ENCODE data around the gene GPHA2. TPM values are rescaled to one million over a fixed set of nuclear protein-coding genes. Genes with fewer than 3 reads are reported as not detected.
A peak's percentile ranks its signal among the peaks of the same experiment; 100 is the strongest.

Gene GPHA2
- polyA plus RNA-seq, 2 donors: not detected

- no peak overlapping the region for H3K4me3 ChIP-seq (ENCODE audit: low read depth in 1 of 2, low read length in 2 of 2)
Measured at GRCh38 chr11:64894070-64894811, 41.5 kb downstream of the GPHA2 start.

DNA sequence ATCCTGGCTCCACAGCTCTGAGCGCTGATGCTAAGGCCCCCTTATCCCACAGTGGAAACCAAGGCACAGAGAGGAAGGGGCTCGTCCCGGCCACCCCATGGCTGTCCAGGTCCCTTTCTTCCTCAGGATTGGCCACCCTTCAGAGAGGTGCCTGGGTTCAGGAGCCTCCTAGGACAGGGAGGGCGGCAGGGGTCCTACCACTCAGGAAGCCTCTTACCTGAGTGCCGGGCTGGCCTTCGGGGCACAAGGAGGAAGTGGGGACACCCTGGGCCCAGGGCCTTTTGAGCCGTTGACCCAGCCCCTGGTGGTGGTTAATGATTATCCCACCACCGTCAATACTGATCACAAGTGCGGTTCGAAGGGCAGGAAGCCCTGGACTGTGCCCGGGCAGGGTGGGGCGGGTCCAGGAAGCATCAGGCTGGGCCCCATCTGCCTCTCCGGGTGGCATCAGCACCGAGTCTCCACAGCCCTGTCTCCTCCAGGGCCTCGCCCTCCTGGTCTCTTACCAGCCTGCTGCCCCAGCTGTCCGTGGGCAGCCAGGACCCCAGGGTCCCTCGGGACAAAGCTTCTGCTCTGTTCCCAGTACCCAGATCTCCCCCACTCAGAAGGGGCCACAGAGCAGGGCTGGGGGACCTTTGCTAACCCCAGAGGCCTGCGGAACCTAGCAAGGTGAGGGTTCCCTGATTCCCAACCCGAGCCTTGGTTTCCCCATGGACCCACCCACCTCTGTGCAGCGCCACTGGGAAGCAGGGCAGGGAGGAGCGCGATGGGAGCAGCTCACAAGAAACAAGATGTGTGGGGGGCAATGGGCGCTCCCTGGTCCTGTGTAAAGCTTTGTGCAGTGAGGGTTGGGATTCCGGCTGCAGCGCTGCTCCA, 42.3 kb downstream of the GPHA2 start:
- WGBS, 2 donors: 67 to 73% methylated on average over 25 of the region's 25 CpGs
- no peak overlapping the region for H3K4me3 ChIP-seq (ENCODE audit: low read depth in 1 of 2, low read length in 2 of 2)
- H3K4me1 ChIP-seq (ENCODE audit: control insufficient read depth in 2 of 2, insufficient read depth in 2 of 2, low read length in 1 of 2): peaks cover 0 to 2% of the 10 kb centered on the region in 2 donors
- H3K27me3 ChIP-seq (ENCODE audit: control insufficient read depth in 1 of 2, insufficient read depth in 2 of 2, low read length in 2 of 2): no peaks in the 10 kb centered on the region
- no peaks in the 10 kb centered on the region for H3K9me3 ChIP-seq (ENCODE audit: control insufficient read depth in 2 of 2, insufficient read depth in 1 of 2, low read depth in 1 of 2, low read length in 1 of 2)
- peaks cover 2 to 37% of the 10 kb centered on the region in 2 donors for H3K36me3 ChIP-seq (ENCODE audit: control insufficient read depth in 2 of 2, insufficient read depth in 2 of 2, low read length in 1 of 2)
- no peak overlapping the region for H3K27ac ChIP-seq (ENCODE audit: low read depth in 2 of 2, low read length in 1 of 2)

More at GRCh38 chr11:64894070-64894811, 41.5 kb downstream of the GPHA2 start:
- Histone ChIP-seq H3K36me3 (ENCODE audit: control insufficient read depth in 2 of 2, insufficient read depth in 2 of 2, low read length in 1 of 2) (peaks cover 4 to 41% of the 10 kb centered on the region in 2 donors), H3K27ac (ENCODE audit: low read depth in 2 of 2, low read length in 1 of 2) (no peak overlapping the region), H3K27me3 (ENCODE audit: control insufficient read depth in 1 of 2, insufficient read depth in 2 of 2, low read length in 2 of 2) (no peaks in the 10 kb centered on the region), H3K9me3 (ENCODE audit: control insufficient read depth in 2 of 2, insufficient read depth in 1 of 2, low read depth in 1 of 2, low read length in 1 of 2) (no peaks in the 10 kb centered on the region), H3K4me1 (ENCODE audit: control insufficient read depth in 2 of 2, insufficient read depth in 2 of 2, low read length in 1 of 2) (peaks cover 0 to 2% of the 10 kb centered on the region in 2 donors)
- WGBS, 2 donors: 38 to 43% methylated on average over 14 of the region's 14 CpGs

DNA sequence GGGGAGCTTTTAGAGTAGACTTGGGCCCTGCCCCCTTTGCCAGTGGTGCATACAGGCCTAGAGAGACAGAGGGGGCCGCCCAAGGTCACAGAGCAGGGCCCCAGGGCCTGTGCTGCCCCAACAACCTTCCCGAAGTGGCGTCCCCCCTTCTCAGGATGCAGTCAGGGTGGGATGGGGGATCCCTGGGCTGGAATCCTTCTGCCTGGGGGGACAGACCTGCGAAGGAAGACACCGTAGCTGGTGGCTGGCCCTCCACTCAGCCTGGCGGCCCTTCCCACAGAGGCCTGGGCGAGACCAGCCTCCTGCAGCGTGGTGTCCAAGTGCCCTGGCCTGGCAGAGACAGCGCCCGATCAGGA, 42.9 kb downstream of the GPHA2 start:
- Histone ChIP-seq H3K4me1 (ENCODE audit: control insufficient read depth in 2 of 2, insufficient read depth in 2 of 2, low read length in 1 of 2) (peaks cover 0 to 4% of the 10 kb centered on the region in 2 donors), H3K27ac (ENCODE audit: low read depth in 2 of 2, low read length in 1 of 2) (no peak overlapping the region), H3K36me3 (ENCODE audit: control insufficient read depth in 2 of 2, insufficient read depth in 2 of 2, low read length in 1 of 2) (peaks cover 0 to 31% of the 10 kb centered on the region in 2 donors), H3K27me3 (ENCODE audit: control insufficient read depth in 1 of 2, insufficient read depth in 2 of 2, low read length in 2 of 2) (no peaks in the 10 kb centered on the region), H3K4me3 (ENCODE audit: low read depth in 1 of 2, low read length in 2 of 2) (no peak overlapping the region), H3K9me3 (ENCODE audit: control insufficient read depth in 2 of 2, insufficient read depth in 1 of 2, low read depth in 1 of 2, low read length in 1 of 2) (no peaks in the 10 kb centered on the region)
- 74 to 85% methylated on average over 10 of the region's 10 CpGs for WGBS, 2 donors

- Histone ChIP-seq H3K9me3 (ENCODE audit: control insufficient read depth in 2 of 2, insufficient read depth in 1 of 2, low read depth in 1 of 2, low read length in 1 of 2) (no peaks in the 10 kb centered on the region), H3K4me3 (ENCODE audit: low read depth in 1 of 2, low read length in 2 of 2) (no peak overlapping the region), H3K36me3 (ENCODE audit: control insufficient read depth in 2 of 2, insufficient read depth in 2 of 2, low read length in 1 of 2) (peaks cover 0 to 27% of the 10 kb centered on the region in 2 donors), H3K27ac (ENCODE audit: low read depth in 2 of 2, low read length in 1 of 2) (no peak overlapping the region), H3K4me1 (ENCODE audit: control insufficient read depth in 2 of 2, insufficient read depth in 2 of 2, low read length in 1 of 2) (peaks cover 0 to 4% of the 10 kb centered on the region in 2 donors), H3K27me3 (ENCODE audit: control insufficient read depth in 1 of 2, insufficient read depth in 2 of 2, low read length in 2 of 2) (no peaks in the 10 kb centered on the region)
- 44 to 76% methylated on average over 11 of the region's 11 CpGs for WGBS, 2 donors
Measured at GRCh38 chr11:64892411-64892831, 43.3 kb downstream of the GPHA2 start.

- H3K36me3 ChIP-seq (ENCODE audit: control insufficient read depth in 2 of 2, insufficient read depth in 2 of 2, low read length in 1 of 2): peaks cover 0 to 23% of the 10 kb centered on the region in 2 donors
- no peaks in the 10 kb centered on the region for H3K27me3 ChIP-seq (ENCODE audit: control insufficient read depth in 1 of 2, insufficient read depth in 2 of 2, low read length in 2 of 2)
- H3K4me1 ChIP-seq (ENCODE audit: control insufficient read depth in 2 of 2, insufficient read depth in 2 of 2, low read length in 1 of 2): peaks cover 0 to 4% of the 10 kb centered on the region in 2 donors
- no peaks in the 10 kb centered on the region for H3K9me3 ChIP-seq (ENCODE audit: control insufficient read depth in 2 of 2, insufficient read depth in 1 of 2, low read depth in 1 of 2, low read length in 1 of 2)
- no peak overlapping the region for H3K27ac ChIP-seq (ENCODE audit: low read depth in 2 of 2, low read length in 1 of 2)
- 65 to 75% methylated on average over 5 of the region's 5 CpGs for WGBS, 2 donors
- H3K4me3 ChIP-seq (ENCODE audit: low read depth in 1 of 2, low read length in 2 of 2): no peak overlapping the region
Measured at GRCh38 chr11:64891880-64892279, 43.8 kb downstream of the GPHA2 start.

DNA sequence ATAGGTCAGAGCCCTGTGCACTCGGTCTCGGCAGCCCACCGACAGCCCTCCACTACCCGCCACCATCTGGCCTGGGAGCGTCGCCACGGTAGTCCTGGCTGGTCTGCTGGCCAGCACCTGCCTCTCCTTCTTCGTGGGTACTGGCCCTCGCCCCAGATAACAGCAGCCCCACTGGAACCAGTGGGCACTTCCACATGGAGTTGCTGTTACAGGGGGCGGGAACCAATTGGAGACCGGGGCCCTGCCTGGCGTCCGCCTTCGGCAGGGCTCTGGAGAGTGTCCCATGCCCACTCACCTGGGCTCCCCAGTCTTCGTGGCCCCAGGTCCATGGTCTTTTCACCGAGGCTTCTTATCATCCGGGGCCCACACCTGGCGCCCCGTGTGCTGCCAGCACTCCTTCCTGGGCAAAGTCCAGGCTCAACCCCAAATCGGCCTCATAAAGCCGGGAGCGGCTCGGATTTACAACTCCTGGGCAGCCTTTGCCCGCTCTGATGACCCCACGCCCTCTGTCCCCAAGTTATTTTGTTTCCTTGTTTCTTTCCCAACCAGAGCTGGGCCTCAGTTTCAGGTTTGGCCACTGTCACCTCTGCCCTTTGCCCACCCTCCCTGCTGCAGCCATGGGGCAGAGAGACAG, 44.4 kb downstream of the GPHA2 start:
- H3K4me3 ChIP-seq (ENCODE audit: low read depth in 1 of 2, low read length in 2 of 2): no peak overlapping the region
- H3K36me3 ChIP-seq (ENCODE audit: control insufficient read depth in 2 of 2, insufficient read depth in 2 of 2, low read length in 1 of 2): peaks cover 0 to 18% of the 10 kb centered on the region in 2 donors
- H3K9me3 ChIP-seq (ENCODE audit: control insufficient read depth in 2 of 2, insufficient read depth in 1 of 2, low read depth in 1 of 2, low read length in 1 of 2): no peaks in the 10 kb centered on the region
- H3K4me1 ChIP-seq (ENCODE audit: control insufficient read depth in 2 of 2, insufficient read depth in 2 of 2, low read length in 1 of 2): peaks cover 0 to 4% of the 10 kb centered on the region in 2 donors
- no peaks in the 10 kb centered on the region for H3K27me3 ChIP-seq (ENCODE audit: control insufficient read depth in 1 of 2, insufficient read depth in 2 of 2, low read length in 2 of 2)
- H3K27ac ChIP-seq (ENCODE audit: low read depth in 2 of 2, low read length in 1 of 2): no peak overlapping the region
- 65 to 88% methylated on average over 25 of the region's 25 CpGs for WGBS, 2 donors

- Histone ChIP-seq H3K36me3 (ENCODE audit: control insufficient read depth in 2 of 2, insufficient read depth in 2 of 2, low read length in 1 of 2) (peaks cover 0 to 10% of the 10 kb centered on the region in 2 donors), H3K4me3 (ENCODE audit: low read depth in 1 of 2, low read length in 2 of 2) (no peak overlapping the region), H3K4me1 (ENCODE audit: control insufficient read depth in 2 of 2, insufficient read depth in 2 of 2, low read length in 1 of 2) (peaks cover 0 to 4% of the 10 kb centered on the region in 2 donors), H3K27ac (ENCODE audit: low read depth in 2 of 2, low read length in 1 of 2) (no peak overlapping the region), H3K9me3 (ENCODE audit: control insufficient read depth in 2 of 2, insufficient read depth in 1 of 2, low read depth in 1 of 2, low read length in 1 of 2) (no peaks in the 10 kb centered on the region), H3K27me3 (ENCODE audit: control insufficient read depth in 1 of 2, insufficient read depth in 2 of 2, low read length in 2 of 2) (no peaks in the 10 kb centered on the region)
- WGBS, 2 donors: 86 to 87% methylated on average over 7 of the region's 7 CpGs
Measured at GRCh38 chr11:64890522-64890939, 45.2 kb downstream of the GPHA2 start.

- Histone ChIP-seq H3K27ac (ENCODE audit: low read depth in 2 of 2, low read length in 1 of 2) (no peak overlapping the region), H3K4me3 (ENCODE audit: low read depth in 1 of 2, low read length in 2 of 2) (no peak overlapping the region), H3K36me3 (ENCODE audit: control insufficient read depth in 2 of 2, insufficient read depth in 2 of 2, low read length in 1 of 2) (no peaks in the 10 kb centered on the region), H3K4me1 (ENCODE audit: control insufficient read depth in 2 of 2, insufficient read depth in 2 of 2, low read length in 1 of 2) (peaks cover 0 to 2% of the 10 kb centered on the region in 2 donors), H3K27me3 (ENCODE audit: control insufficient read depth in 1 of 2, insufficient read depth in 2 of 2, low read length in 2 of 2) (no peaks in the 10 kb centered on the region), H3K9me3 (ENCODE audit: control insufficient read depth in 2 of 2, insufficient read depth in 1 of 2, low read depth in 1 of 2, low read length in 1 of 2) (no peaks in the 10 kb centered on the region)
- WGBS, 2 donors: 60 to 65% methylated on average over 9 of the region's 9 CpGs
Measured at GRCh38 chr11:64888729-64889511, 46.8 kb downstream of the GPHA2 start.

GRCh38 chr11:64888406-64888728, 47.3 kb downstream of the GPHA2 start:
- WGBS, 2 donors: 62 to 72% methylated on average over 8 of the region's 8 CpGs
- Histone ChIP-seq H3K9me3 (ENCODE audit: control insufficient read depth in 2 of 2, insufficient read depth in 1 of 2, low read depth in 1 of 2, low read length in 1 of 2) (no peaks in the 10 kb centered on the region), H3K27ac (ENCODE audit: low read depth in 2 of 2, low read length in 1 of 2) (peak overlapping the region in 1 of 2 donors; percentile 69), H3K4me3 (ENCODE audit: low read depth in 1 of 2, low read length in 2 of 2) (no peak overlapping the region), H3K4me1 (ENCODE audit: control insufficient read depth in 2 of 2, insufficient read depth in 2 of 2, low read length in 1 of 2) (peaks cover 0 to 2% of the 10 kb centered on the region in 2 donors), H3K27me3 (ENCODE audit: control insufficient read depth in 1 of 2, insufficient read depth in 2 of 2, low read length in 2 of 2) (no peaks in the 10 kb centered on the region), H3K36me3 (ENCODE audit: control insufficient read depth in 2 of 2, insufficient read depth in 2 of 2, low read length in 1 of 2) (no peaks in the 10 kb centered on the region)
